ENCODE data around the gene RDH14.

The RDH14 gene

GRCh38 chr2:18560031-18560796, at the start of gene RDH14:
Gene RDH14 (minus strand): TSS chr2:18560653. CDS start chr2:18560572, 81 bp downstream.
- peak; percentile 89 to 96 for DNase-seq (ENCODE audit: low spot score in 2 of 2)
- peaks cover 12% of the 10 kb centered on the region for H3K4me1 ChIP-seq
- no peaks in the 10 kb centered on the region; the same call in 1 of the 2 replicates for H3K9me3 ChIP-seq
- H3K27me3 ChIP-seq (ENCODE audit: low read depth): no peaks in the 10 kb centered on the region
- peak within 1 kb of the TSS; percentile 64 for H3K4me3 ChIP-seq
- in situ Hi-C loops (cut with MboI; ENCODE audit: low sequenced_read_pairs): no loop called here
- peaks cover 10% of the 10 kb centered on the region for H3K36me3 ChIP-seq (replicated peaks)

DNA sequence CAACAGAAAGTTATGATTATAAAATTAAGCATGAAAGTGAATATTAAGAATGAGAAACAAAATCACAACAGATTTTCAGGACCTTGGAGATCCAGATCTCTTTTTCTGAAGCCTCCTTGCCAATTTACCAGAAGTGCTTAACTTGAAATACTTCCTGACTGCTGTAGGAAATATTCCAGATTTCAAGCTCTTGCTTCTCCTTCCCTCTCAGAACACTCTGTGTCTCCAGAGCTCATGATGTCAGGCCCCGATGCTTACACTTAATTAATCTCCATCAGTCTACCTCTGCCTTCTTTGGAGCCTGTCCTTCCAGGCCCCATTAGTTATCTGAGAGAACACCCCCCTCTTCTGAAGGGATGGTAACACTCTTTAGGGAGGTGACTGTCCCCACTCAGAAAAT, 49.6 kb upstream of the RDH14 start:
- Histone ChIP-seq H3K36me3 (replicated peaks) (no peaks in the 10 kb centered on the region), H3K4me1 (no peaks in the 10 kb centered on the region), H3K27me3 (ENCODE audit: low read depth) (no peaks in the 10 kb centered on the region), H3K9me3 (no peaks in the 10 kb centered on the region), H3K4me3 (no peak overlapping the region)
- in situ Hi-C loops (cut with MboI; ENCODE audit: low sequenced_read_pairs): no loop called here
- DNase-seq (ENCODE audit: low spot score in 2 of 2): no peak

GRCh38 chr2:18605115-18605514, 44.7 kb upstream of the RDH14 start:
- no peak for DNase-seq (ENCODE audit: low spot score in 2 of 2)
- no peaks in the 10 kb centered on the region for H3K36me3 ChIP-seq (replicated peaks)
- in situ Hi-C loops (cut with MboI; ENCODE audit: low sequenced_read_pairs): no loop called here
- H3K4me1 ChIP-seq: no peaks in the 10 kb centered on the region
- no peaks in the 10 kb centered on the region for H3K27me3 ChIP-seq (ENCODE audit: low read depth)
- H3K9me3 ChIP-seq: no peaks in the 10 kb centered on the region
- H3K4me3 ChIP-seq: no peak overlapping the region

DNA sequence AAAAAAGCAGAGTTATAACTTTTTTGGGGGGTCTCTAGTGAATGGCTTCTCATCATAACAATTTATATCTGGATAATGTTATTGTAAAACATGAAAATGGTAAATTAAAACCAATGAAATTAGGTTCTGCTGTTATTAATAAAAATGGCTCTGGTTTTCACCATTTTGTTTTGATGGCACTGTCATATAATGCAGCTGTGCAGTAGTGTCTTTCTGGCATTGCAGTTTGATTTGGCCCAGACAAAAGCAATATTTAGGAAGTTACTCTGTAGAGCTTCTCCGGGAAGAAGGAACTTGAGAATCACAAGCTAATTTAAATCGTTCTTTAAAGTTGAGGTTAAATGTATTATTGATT, 44.1 kb upstream of the RDH14 start:
- no peak overlapping the region for H3K4me3 ChIP-seq
- H3K27me3 ChIP-seq (ENCODE audit: low read depth): no peaks in the 10 kb centered on the region
- H3K36me3 ChIP-seq (replicated peaks): no peaks in the 10 kb centered on the region
- H3K9me3 ChIP-seq: no peaks in the 10 kb centered on the region
- no peaks in the 10 kb centered on the region for H3K4me1 ChIP-seq
- no peak for DNase-seq (ENCODE audit: low spot score in 2 of 2)
- in situ Hi-C loops (cut with MboI; ENCODE audit: low sequenced_read_pairs): no loop called here

- in situ Hi-C loops (cut with MboI; ENCODE audit: low sequenced_read_pairs): no loop called here
- no peaks in the 10 kb centered on the region for H3K27me3 ChIP-seq (ENCODE audit: low read depth)
These were observed 43.5 kb upstream of the RDH14 start for GRCh38 chr2:18603854-18604530.

DNA sequence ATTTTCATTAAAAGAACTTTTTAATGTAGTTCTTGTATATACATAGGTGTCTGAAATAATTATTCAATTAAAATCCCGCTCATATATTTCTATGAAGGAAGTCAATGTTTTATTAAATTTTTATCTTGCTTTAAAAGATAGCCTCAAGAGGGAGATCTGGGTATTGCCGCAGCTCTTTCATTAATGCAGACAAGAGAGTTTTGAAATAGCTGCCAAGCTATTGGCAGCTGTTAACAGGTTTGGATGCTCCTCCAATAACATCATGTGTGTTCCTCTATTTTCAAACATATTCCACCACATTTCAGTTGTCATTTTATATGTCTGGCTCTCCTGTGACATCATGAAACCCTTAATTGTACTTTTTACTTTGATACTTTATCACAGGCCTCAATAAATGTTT, 41.8 kb upstream of the RDH14 start:
- in situ Hi-C loops (cut with MboI; ENCODE audit: low sequenced_read_pairs): no loop called here
- H3K27me3 ChIP-seq (ENCODE audit: low read depth): no peaks in the 10 kb centered on the region
- H3K4me1 ChIP-seq: no peaks in the 10 kb centered on the region
- DNase-seq (ENCODE audit: low spot score in 2 of 2): no peak
- no peaks in the 10 kb centered on the region for H3K9me3 ChIP-seq
- H3K36me3 ChIP-seq (replicated peaks): no peaks in the 10 kb centered on the region
- no peak overlapping the region for H3K4me3 ChIP-seq

More at GRCh38 chr2:18603854-18604530, 43.5 kb upstream of the RDH14 start:
- DNase-seq (ENCODE audit: low spot score in 2 of 2): no peak
- H3K36me3 ChIP-seq (replicated peaks): no peaks in the 10 kb centered on the region
- H3K4me1 ChIP-seq: no peaks in the 10 kb centered on the region
- H3K4me3 ChIP-seq: no peak overlapping the region
- H3K9me3 ChIP-seq: no peaks in the 10 kb centered on the region

DNA sequence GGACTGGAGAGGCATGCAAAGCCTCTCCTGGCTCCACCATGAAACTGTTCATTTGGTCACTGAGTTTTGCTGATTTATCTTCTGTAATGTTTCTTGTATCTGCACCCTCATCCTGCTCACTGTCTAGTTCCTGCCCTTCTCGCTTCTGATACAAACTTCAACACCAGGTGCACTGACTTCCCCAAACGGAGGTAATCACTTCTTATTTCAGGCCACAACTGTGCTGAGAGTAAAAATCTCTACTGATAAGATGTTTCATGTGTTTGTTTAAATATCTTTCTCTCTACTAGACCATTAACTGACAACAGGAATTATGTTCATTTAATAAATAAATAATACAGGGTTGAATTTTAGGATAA, 39.8 kb upstream of the RDH14 start:
- DNase-seq (ENCODE audit: low spot score in 2 of 2): no peak
- no peaks in the 10 kb centered on the region for H3K36me3 ChIP-seq (replicated peaks)
- in situ Hi-C loops (cut with MboI; ENCODE audit: low sequenced_read_pairs): no loop called here
- H3K27me3 ChIP-seq (ENCODE audit: low read depth): no peaks in the 10 kb centered on the region
- H3K4me1 ChIP-seq: no peaks in the 10 kb centered on the region
- H3K4me3 ChIP-seq: no peak overlapping the region
- H3K9me3 ChIP-seq: no peaks in the 10 kb centered on the region

DNA sequence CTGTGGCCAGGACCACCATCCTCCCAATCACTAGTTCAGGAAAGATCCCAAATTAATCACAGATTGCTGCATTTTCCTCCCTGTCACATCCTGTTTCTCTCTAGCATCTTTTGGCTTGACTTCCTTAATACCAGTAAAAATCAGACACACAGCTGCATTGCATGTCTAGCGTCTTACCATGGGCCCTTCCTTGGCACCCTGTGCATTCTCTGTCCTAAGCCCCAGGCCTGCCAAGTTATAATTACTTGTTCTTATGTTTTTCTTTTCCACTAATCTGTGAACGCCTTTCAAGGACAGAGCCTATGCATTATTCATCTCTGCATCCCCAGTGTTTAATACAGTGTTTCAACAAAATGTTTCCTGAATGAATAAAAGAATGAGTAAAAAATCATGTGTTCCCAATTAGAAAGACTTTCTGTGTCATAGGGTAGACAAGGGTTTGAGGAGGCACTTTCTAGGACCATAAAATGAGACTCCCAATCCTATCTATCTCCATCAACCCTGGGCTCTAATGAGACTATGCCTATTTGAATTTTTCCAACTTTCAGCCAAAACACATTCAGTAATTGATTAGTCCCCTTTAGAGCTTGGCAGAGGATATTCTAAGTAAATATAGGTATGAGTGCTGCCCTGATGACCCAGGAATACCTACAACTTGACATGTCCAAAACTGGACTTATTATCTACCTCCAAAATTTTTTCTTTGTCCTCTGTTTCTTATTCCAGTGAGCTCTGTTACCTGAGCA, 39.2 kb upstream of the RDH14 start:
- H3K4me3 ChIP-seq: no peak overlapping the region
- H3K36me3 ChIP-seq (replicated peaks): no peaks in the 10 kb centered on the region
- H3K9me3 ChIP-seq: no peaks in the 10 kb centered on the region
- no peaks in the 10 kb centered on the region for H3K4me1 ChIP-seq
- no peaks in the 10 kb centered on the region for H3K27me3 ChIP-seq (ENCODE audit: low read depth)
- in situ Hi-C loops (cut with MboI; ENCODE audit: low sequenced_read_pairs): no loop called here
- no peak for DNase-seq (ENCODE audit: low spot score in 2 of 2)

GRCh38 chr2:18598848-18599484, 38.5 kb upstream of the RDH14 start:
- H3K27me3 ChIP-seq (ENCODE audit: low read depth): no peaks in the 10 kb centered on the region
- no peaks in the 10 kb centered on the region for H3K4me1 ChIP-seq
- H3K4me3 ChIP-seq: no peak overlapping the region
- no peaks in the 10 kb centered on the region for H3K9me3 ChIP-seq
- in situ Hi-C loops (cut with MboI; ENCODE audit: low sequenced_read_pairs): no loop called here
- no peaks in the 10 kb centered on the region for H3K36me3 ChIP-seq (replicated peaks)
- no peak for DNase-seq (ENCODE audit: low spot score in 2 of 2)

GRCh38 chr2:18597618-18598017, 37.2 kb upstream of the RDH14 start:
- in situ Hi-C loops (cut with MboI; ENCODE audit: low sequenced_read_pairs): no loop called here
- Histone ChIP-seq H3K9me3 (no peaks in the 10 kb centered on the region), H3K36me3 (replicated peaks) (no peaks in the 10 kb centered on the region), H3K27me3 (ENCODE audit: low read depth) (no peaks in the 10 kb centered on the region), H3K4me1 (no peaks in the 10 kb centered on the region), H3K4me3 (no peak overlapping the region)
- no peak for DNase-seq (ENCODE audit: low spot score in 2 of 2)

DNA sequence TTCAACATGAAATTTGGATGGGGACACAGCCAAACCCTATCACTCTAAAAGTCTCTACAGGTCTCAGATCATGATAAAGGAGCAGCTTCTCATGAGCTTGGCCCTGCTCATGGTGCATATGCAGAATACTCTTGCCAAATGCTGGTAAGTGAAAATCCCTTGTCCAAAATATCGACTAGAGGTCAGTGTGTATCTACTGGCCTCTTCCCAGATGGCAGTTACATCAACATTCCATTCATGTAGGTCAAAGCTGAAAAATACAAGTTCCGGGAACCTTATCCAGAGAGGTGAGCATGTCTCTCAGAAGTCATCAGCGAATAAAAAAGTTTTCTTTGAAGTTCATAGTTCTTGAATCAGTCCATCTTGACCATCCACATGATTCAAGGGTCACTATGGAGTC, 36.5 kb upstream of the RDH14 start:
- H3K4me3 ChIP-seq: no peak overlapping the region
- no peaks in the 10 kb centered on the region for H3K27me3 ChIP-seq (ENCODE audit: low read depth)
- in situ Hi-C loops (cut with MboI; ENCODE audit: low sequenced_read_pairs): no loop called here

DNA sequence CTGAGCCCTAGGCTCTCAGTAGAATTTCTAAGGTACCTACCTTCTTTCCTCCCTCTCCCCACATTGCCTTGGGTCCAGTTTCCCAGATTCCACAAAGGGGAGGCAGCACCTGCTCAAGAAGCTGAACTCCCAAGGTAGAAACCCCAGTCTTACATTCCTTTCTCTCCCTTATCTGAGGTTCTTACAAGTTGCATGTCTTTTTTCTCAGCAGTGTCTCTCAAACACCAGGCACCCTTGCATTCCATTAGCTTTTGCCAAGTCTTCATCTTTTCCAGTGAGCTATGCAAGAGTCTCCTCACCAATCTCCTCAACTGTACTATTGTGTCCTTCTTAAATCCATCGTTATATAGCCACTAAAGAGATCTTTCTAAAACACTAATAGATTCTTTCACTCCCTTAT, 33.0 kb upstream of the RDH14 start:
- Histone ChIP-seq H3K4me3 (no peak overlapping the region), H3K27me3 (ENCODE audit: low read depth) (no peaks in the 10 kb centered on the region), H3K4me1 (no peaks in the 10 kb centered on the region), H3K9me3 (no peaks in the 10 kb centered on the region), H3K36me3 (replicated peaks) (no peaks in the 10 kb centered on the region)
- in situ Hi-C loops (cut with MboI; ENCODE audit: low sequenced_read_pairs): no loop called here
- no peak for DNase-seq (ENCODE audit: low spot score in 2 of 2)

More for the DNA sequence above, 36.5 kb upstream of the RDH14 start:
- H3K4me1 ChIP-seq: no peaks in the 10 kb centered on the region
- DNase-seq (ENCODE audit: low spot score in 2 of 2): no peak
- no peaks in the 10 kb centered on the region for H3K36me3 ChIP-seq (replicated peaks)
- no peaks in the 10 kb centered on the region for H3K9me3 ChIP-seq

DNA sequence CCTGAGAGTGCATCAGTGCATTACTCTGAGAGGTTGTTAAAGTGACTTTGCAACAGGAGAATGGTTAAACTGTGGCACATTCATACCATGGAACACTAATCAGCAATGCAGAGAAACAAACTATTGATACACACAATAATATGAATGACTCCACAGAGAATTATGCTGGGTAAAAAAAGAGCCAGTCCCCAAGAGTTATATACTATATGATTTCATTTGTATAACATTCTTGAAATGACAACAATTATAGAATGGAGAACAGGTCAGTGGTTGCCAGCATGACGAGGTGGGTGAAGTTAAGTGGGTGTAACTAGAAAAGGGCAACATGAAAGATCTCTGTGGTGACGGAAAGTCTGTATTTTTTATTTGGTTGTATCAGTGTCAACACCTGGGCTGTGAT, 31.9 kb upstream of the RDH14 start:
- Histone ChIP-seq H3K4me1 (no peaks in the 10 kb centered on the region), H3K27me3 (ENCODE audit: low read depth) (no peaks in the 10 kb centered on the region), H3K9me3 (no peaks in the 10 kb centered on the region), H3K4me3 (no peak overlapping the region), H3K36me3 (replicated peaks) (no peaks in the 10 kb centered on the region)
- no peak for DNase-seq (ENCODE audit: low spot score in 2 of 2)
- in situ Hi-C loops (cut with MboI; ENCODE audit: low sequenced_read_pairs): no loop called here

DNA sequence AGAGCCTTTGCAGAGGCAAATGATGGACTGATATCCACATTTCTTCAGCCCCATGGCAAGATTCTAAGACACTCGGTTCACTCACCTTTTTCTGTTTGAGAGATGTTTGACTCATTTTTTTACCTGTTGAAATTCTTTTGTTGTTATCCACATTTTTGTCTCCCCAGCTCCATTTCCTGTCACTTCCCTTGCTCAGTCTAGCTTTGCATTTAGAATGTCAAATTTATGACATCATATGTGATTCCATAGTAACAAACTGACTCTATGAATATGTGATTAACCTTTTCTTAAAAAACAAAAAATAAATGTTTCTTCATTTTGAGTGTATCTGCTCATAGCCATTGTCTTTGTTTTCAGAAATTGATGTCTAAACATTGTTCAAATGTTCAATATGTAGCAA, 28.9 kb upstream of the RDH14 start, which contains the start of gene NT5C1B:
Gene NT5C1B, minus strand, starts transcription at position 216 of the 400 bp plus-strand sequence. Its CDS starts 101 bp downstream, at position 115.
- DNase-seq (ENCODE audit: low spot score in 2 of 2): no peak
- no peaks in the 10 kb centered on the region for H3K9me3 ChIP-seq
- H3K4me3 ChIP-seq: no peak within 1 kb of the TSS
- no peaks in the 10 kb centered on the region for H3K27me3 ChIP-seq (ENCODE audit: low read depth)
- in situ Hi-C loops (cut with MboI; ENCODE audit: low sequenced_read_pairs): no loop called here
- no peaks in the 10 kb centered on the region for H3K4me1 ChIP-seq
- H3K36me3 ChIP-seq (replicated peaks): no peaks in the 10 kb centered on the region

All from HAP-1 (cell line).